Gastroesophageal sphincter (tissue), 3 donors: Measurements from ENCODE around the gene ITGAE.

Experiments used
- CTCF ChIP-seq, 4 experiments: fragments of 200-600 bp in 2 of 4; fragments of 450-650 bp in 2 of 4; sonication (generic) in 1 of 4; IDR thresholded peaks; one replicate each; pipeline ENCODE4 v1.5.1; 2017 to 2019; ENCODE audit warnings: antibody characterized with exemption in 4 of 4, mild to moderate bottlenecking in 2 of 4, moderate library complexity in 2 of 4
- EP300 ChIP-seq: sonication (generic); formaldehyde crosslinking; IDR thresholded peaks from one replicate; pipeline ENCODE4 v1.6.1; 2017; ENCODE audit warnings: antibody characterized with exemption, mild to moderate bottlenecking
- POLR2A ChIP-seq, 2 donors: fragments of 450-650 bp; IDR thresholded peaks; one replicate each; pipeline ENCODE4 v1.6.1; 2017; ENCODE audit warnings: antibody characterized with exemption in 2 of 2, mild to moderate bottlenecking in 2 of 2, moderate library complexity in 1 of 2
- POLR2AphosphoS5 ChIP-seq: sonication (generic); formaldehyde crosslinking; IDR thresholded peaks from one replicate; pipeline ENCODE4 v1.6.1; 2017; ENCODE audit warnings: antibody characterized with exemption

GRCh38 chr17:3795390-3796102 lies 5.4 kb downstream of the ITGAE start:
- TF ChIP-seq CTCF (IDR thresholded peaks at IDR 0.05) = no peak
- no peak for TF ChIP-seq POLR2A (IDR thresholded peaks at IDR 0.05)
- no peak for TF ChIP-seq EP300
- no peak for TF ChIP-seq POLR2AphosphoS5
